Hepatic stellate cell (primary cell): Measurements from ENCODE around the gene OGFOD3.
A peak's percentile ranks its signal among the peaks of the same experiment; 100 is the strongest.
"Not testable (repeated sequence)": the region's sequence is repeated elsewhere in the genome, so short reads cannot be mapped to it uniquely, and the experiment has no call there.

Experiments
- DNase-seq: peaks from one replicate; pipeline ENCODE4 v3.0.0; 2011; ENCODE audit warnings: low spot score

OGFOD3 gene

DNA sequence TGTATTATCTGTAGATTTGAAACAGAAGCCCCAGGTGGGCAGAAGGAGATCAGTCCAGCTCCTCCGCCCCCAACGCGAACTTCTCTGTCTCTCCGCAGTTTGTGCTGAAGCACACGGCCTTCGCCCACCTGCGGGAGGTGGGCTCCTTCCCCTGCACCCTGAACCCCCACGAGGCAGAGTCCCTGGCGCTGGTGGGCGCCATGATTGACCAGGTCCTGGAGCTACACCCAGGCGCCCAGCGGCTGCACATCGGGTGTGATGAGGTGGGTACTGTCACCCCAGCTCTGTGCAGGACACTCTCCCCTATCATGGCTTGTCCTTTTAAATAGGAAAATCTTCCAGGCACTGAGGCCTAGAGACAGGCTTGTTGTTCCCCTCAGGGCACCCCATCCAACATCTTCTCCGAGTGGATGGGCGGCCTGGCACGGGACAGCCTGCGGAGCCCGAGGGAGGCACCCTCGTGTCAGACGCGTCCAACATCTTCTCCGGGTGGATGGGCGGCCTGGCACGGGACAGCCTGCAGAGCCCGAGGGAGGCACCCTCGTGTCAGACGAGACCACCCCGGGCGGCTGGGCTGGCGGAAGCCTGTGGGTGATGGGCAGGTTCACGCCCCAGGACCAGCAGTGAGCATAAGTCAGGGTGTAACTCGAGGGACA is 15.3 kb upstream of the OGFOD3 start:
- DNase-seq: no peak

GRCh38 chr17:82432017-82432416 is 13.6 kb upstream of the OGFOD3 start:
- no peak for DNase-seq

GRCh38 chr17:82429824-82430223 is 11.4 kb upstream of the OGFOD3 start:
- no peak for DNase-seq

DNA sequence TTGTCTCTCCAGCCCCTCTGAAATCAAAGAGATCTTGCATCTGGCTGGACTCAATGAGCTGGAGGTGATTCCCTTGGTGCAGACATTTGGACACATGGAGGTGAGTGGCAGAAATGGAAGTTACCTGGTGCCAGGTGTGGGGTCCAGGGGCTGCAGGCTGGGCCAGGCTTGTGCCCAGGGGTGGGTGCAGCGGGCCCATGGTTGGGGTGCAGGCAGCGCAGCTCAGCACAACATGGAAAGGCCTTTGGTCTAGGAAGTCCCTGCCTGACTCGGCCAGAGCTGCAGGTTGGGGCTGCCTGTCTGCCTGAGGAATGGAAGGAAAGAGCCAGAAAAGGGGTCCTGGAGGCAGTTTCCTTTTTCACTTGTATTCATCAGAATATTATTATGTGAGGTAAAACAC is 10.2 kb upstream of the OGFOD3 start:
- DNase-seq: no peak

- no peak for DNase-seq
Observed at GRCh38 chr17:82424863-82425159, 6.4 kb upstream of the OGFOD3 start.

DNA sequence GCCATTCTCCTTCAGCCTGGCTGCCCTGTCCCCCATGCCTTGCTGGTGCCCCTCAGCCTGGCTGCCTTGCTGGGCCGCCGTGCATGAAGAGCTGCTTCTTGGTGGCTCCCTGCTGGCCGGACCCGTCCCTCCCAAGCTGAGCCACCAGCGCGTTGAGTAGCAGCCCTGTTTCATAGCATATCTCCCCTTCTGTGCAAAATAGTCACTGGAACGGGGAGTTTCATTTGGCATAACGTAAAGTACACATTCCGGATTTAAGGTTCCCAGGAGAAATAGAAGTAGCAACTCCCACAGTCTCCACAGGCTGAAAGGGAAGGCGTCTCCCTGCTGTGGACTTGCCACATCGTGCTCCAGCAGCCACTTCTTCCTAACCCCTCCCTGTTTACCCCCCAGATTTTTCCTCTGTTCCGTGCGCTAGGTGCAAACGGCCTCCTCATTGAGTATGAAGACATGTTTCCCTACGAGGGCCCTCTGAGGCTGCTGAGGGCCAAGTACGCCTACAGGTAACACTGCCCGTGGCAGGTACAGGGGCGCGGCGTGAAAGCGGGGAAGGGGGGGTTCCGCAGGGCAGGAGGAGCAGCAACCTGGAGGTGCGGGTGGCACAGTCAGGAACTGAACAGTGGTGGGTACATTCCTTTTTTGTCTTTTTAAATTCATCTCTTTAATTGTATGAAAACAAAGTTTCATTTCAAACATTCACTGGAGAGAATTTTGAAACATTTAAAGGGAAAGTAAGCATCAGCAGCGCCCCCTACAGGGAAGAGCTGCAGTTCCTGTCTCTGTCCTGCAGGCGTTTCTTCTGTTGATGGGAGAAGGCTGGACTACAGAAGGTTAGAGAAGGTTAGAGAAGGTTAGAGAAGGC is 5.8 kb upstream of the OGFOD3 start:
- DNase-seq: peak; percentile 50

DNA sequence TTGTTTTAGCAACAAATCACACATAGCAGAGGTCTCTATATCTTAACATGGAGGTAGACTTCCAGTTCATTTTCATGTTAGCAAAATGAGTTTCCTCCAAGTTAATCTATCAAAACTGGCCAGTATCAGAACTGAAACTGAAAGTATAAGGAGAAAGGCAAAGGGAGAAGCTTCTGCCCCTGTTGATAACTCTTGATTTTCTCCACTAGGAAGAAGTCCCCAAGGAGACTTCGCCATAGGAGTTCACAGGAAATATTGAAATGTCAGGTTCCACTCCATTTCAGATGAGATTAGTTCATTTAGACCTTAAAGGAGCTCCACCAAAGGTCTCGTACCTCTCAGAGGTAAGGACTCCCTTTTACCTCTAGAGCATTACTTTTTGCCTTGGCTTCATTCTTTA is 1.2 kb upstream of the OGFOD3 start:
- peak; percentile 35 for DNase-seq

DNA sequence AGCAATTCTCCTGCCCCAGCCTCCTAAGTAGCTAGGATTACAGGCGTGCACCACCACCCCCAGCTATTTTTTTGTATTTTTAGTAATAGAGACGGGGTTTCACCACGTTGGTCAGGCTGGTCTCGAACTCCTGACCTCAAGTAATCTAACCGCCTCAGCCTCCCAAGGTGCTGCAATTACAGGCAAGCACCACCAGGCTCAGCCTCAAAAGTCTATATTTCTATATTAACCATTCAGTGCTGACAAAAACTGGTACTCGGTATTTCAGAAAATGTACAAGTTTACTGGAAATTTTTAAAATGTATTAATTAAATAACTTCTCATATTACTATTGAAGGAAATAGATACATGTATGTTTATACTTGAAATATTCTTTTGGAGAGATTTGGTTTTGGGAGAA is 1.6 kb downstream of the OGFOD3 start:
- DNase-seq: no peak

DNA sequence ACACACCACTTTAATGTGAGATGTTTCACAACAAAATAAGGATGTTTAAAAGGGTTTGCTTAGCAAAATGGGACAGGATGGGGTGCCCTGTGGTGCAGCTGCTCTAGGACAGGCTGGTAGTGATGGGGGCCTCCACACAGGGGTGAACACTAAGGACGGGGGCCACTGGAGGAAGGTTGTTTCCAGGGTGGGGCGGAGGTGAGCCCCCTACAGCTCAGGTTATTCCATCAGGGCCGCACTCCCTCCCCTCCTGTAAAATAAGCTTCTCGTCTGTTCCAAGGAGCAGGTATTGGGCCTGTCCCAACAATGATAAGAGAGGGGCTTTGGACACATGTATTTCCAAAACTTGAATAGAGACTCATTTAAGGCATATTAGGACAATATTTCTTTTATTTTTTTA is 2.1 kb downstream of the OGFOD3 start:
- DNase-seq: no peak

GRCh38 chr17:82415786-82416185 is 2.6 kb downstream of the OGFOD3 start:
- no peak for DNase-seq

- DNase-seq: no peak
Observed at GRCh38 chr17:82415336-82415735, 3.0 kb downstream of the OGFOD3 start.

DNA sequence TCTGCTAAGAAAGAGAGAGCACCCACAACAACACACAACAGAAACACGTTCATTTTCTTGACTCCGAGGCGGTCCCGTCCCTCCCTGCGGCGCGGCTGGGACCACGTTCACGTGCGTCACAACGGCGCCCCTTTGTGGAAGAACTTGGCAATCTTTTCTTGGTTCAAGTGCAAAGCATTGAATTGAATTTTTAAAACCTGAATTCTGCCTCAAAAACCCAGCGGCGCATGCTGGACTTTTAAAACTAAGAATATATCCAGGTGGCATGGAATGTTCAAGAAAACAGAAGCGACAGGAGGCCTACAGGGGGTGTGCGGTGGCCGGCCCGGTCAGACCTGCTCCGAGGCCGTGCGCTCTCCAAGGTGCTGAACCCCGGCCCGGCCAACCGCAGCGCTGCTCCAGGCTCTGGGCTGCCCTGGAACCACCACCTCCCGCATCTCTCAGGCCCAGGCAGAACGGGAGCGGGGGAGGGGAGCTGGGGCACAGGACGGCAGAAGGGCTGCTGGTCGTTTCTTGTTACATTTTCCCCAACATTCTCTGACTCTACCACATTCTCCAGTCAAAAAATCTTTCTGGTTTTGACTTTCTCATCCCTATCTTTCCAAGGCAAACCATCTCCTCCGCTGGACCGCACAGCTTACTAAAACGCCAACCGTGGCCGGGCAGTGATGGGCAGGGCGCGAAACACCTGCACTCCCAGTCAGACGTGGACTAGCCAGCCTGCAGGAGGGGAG is 3.7 kb downstream of the OGFOD3 start:
- peak; percentile 88 for DNase-seq

- no peak for DNase-seq
Observed at GRCh38 chr17:82412535-82413520, 5.6 kb downstream of the OGFOD3 start.

- DNase-seq: not testable (repeated sequence)
Observed at GRCh38 chr17:82412081-82412480, 6.3 kb downstream of the OGFOD3 start.

- DNase-seq: no peak
Observed at GRCh38 chr17:82411396-82412053, 6.9 kb downstream of the OGFOD3 start.

- no peak for DNase-seq
Observed at GRCh38 chr17:82410014-82410716, 8.2 kb downstream of the OGFOD3 start.

DNA sequence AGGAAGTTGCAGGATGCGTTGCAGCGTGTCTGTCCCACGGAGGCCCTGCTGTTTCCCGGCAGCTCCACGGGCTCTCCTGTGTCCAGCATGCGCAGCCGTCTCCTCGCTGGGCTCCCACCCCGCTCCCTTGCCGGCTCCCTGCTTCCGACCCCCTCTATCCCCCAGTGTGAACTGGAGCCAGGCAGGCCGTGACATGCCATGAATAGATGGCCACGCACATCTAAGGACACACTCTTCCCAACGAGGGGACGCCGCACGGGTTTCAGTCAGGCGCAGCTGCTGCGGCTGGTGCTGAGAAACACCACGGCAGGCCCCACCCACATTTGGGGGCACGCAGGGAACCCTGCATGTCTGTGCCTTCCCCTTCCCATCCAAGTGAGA is 9.5 kb downstream of the OGFOD3 start:
- no peak for DNase-seq

GRCh38 chr17:82408288-82408937 is 10.0 kb downstream of the OGFOD3 start:
- DNase-seq: no peak

DNA sequence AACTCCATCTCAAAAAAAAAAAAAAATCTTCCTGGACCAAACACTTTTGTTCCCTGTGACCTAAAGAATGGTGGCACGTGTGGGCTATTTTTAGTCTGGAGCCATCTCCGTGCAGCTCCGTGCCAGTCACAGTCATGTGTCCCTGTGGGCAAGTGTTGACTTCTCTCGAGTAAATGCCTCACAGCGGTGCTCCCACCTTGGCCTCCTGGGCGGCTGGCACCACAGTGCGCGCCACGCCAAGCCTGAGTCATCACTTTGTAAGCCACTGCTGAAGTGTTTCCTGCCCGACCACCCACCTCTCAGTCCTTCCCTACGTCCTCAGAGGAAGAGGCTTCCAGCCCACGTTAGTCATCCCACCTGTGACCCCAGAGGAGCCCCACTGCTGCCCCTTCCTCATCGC is 11.1 kb downstream of the OGFOD3 start:
- DNase-seq: no peak

- no peak for DNase-seq
Observed at GRCh38 chr17:82406131-82406671, 12.2 kb downstream of the OGFOD3 start.
